ENCODE results near the gene ARAF.
"Not testable (repeated sequence)": the region's sequence is repeated elsewhere in the genome, so short reads cannot be mapped to it uniquely, and the experiment has no call there.

The ARAF gene

DNA sequence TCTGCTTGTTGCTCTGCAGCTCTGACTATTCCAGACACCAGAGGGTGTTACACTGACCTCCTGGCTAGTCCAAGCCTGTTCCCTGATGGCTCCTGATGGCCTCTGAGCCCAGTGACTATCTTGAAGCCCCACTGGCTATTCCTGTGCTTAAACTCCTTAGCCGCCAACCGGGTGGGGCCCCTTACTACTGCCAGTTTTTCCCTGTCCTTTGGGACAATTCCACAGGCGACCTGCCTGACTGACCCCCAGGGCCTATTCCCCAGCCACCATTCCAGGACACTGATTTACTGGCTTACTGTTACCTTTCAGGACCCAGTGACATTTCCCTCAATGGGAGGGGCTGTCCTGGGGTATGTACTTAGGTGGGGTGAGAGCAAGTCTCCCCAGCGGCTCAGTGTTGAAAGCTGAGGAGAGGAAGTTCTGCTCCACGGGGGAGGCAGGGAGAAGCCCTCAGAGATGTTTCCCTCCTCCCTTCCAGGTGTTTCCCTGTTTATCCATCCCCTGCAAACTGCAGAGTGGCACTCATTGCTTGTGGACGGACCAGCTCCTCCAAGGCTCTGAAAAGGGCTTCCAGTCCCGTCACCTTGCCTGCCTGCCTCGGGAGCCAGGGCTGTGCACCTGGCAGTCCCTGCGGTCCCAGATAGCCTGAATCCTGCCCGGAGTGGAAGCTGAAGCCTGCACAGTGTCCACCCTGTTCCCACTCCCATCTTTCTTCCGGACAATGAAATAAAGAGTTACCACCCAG, 25.2 kb downstream of the ARAF start:
- DNase-seq = no peak

GRCh38 chrX:47587091-47587891, 26.3 kb downstream of the ARAF start:
- no peak for DNase-seq

DNA sequence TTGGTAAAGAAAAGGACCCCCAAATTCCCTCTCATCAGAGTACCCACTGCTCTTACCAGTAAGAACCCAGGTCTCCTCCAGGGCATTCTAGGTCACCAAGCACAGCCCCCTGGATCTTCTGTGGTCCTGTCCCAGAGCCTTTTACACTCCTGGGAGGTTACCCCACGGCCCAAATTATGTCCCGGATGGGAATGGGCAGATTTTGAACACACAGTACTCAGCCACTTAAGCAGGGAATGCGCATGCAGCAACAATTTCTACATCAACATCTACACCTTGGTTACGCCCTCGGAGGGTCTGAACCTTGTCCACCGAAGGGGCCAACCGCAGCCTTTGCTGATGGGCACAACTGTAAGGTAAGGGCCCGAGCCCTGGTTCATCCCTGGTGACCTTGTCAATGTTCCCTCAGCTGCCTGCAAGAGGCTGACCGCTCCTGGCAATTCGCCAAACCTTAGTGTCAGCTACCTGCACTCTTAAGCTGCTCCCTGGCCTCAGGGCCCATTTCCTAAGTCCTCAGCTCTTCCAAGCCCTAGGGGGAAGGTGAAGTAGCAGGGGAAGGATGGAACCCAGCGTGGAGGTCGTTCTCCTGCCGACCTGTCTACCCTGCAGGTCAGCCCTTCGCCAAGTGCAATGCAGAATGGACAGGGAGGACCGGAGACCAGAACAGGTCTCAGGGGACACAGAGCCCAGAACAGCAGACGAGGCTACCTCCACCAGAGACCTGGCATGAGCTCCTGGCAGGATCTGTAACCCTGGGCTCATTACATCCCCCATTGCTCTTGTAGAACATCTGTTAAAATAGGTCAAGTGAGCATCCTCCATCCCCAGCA, 27.1 kb downstream of the ARAF start:
- DNase-seq = no peak

DNA sequence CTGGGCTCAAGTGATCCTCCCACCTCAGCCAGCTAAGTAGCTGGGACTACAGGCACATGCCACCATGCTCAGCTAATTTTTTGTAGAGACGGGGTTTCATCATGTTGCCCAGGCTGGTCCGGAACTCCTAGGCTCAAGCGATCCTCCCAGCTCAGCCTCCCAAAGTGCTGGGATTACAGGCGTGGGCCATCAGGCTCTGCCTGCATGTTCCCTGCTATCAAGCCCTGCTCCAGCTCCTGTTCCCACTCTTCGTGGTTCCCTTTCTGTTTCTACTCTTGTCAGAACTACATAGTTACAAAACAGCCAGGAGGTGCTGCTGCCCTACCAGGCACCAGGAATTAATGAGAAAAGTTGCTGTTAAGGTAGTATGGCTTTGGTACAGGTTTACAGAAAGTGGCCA, 30.0 kb downstream of the ARAF start:
- DNase-seq = no peak

DNA sequence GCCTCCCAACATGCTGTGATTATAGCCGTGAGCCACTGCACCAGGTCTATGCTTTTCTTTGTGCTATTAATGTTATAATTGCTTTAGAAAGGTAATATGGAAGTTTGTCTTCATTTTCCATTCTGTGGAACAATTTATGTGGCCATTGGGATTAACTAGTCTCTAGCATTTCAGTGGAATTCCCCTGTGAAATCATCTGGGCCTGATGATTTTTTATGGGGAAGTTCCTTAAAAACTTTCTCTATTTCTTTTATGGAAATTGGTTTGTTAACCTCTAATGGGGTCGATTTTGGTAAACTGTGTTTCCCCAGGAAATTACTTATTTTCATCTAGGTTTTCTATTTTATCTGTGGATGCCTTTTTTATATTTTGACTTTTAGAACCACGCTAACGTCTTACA, 32.5 kb downstream of the ARAF start:
- DNase-seq = no peak

DNA sequence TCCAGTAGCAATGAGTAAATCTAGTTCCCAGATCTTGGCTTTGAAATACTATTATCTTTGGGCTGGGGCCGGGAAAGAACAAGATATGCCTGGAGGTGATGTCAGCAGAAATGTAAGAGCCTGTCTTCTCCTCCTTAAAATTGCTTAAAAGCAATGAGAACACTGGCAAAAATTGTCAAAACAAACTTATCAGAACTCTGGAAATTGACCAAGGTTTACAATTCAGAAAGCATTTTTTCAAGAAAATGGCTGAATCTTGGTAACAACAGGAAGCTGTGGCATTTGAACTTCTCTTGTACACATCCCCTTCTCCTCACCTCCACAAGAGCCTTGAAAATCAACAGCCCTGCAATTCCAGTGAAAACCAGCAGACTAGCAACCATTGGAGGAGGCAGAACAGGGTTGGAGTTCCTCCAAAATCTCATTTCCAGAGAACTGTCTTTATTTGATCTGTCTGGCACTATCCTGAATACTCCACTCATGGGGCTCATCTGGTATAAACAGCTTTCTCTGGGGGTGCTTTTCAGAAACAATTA, 34.8 kb downstream of the ARAF start:
- DNase-seq = no peak

- peak; percentile 5 for DNase-seq
These were observed 35.3 kb downstream of the ARAF start for GRCh38 chrX:47596256-47596655.

DNA sequence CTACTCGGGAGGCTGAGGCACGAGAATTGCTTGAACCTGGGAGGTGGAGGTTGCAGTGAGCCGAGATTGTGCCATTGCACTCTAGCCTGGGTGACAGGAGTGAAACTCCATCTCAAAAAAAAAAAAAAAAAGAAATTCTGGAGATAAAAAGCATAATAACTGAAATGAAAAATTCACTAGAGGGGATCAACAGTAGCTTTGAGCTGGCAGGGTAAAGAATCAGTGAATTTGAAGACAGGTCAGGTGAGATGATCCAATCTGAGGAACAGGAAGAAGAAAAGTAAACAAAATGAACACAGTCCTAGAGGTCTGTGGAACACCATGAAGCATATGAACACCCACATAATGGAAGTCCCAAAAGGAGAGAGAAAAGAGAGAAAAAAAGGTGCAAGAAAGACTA, 36.2 kb downstream of the ARAF start:
- no peak for DNase-seq

- not testable (repeated sequence) for DNase-seq
These were observed 42.1 kb downstream of the ARAF start for GRCh38 chrX:47603125-47603524.

DNA sequence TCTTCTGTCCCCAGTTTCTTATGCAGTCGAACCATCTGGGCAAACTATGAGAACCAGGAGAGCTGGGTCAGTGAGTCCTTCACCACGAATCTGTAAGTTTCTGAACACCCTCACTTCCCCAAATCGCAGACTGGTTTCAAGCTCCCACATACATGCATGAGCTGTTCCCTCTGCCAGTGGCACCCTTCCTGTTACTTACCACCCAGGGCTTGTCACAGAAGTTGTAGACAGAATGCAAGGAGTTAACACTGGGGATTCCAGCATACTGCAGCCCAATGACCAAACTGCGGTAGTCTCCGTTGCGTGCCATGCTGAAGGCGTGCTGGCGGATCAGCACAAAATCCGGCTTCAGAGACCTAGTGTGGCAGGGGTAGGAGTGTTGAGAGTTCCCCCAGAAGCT, 44.0 kb downstream of the ARAF start:
- DNase-seq = no peak

GRCh38 chrX:47607091-47607490, 46.1 kb downstream of the ARAF start:
- DNase-seq = peak; percentile 61

GRCh38 chrX:47608130-47608810, 47.3 kb downstream of the ARAF start:
- DNase-seq = no peak

- DNase-seq = no peak
These were observed 49.5 kb downstream of the ARAF start for GRCh38 chrX:47610511-47610910.

- DNase-seq = no peak
These were observed 50.5 kb downstream of the ARAF start for GRCh38 chrX:47611489-47611888.

- no peak for DNase-seq
These were observed 50.9 kb downstream of the ARAF start for GRCh38 chrX:47611926-47612325.

DNA sequence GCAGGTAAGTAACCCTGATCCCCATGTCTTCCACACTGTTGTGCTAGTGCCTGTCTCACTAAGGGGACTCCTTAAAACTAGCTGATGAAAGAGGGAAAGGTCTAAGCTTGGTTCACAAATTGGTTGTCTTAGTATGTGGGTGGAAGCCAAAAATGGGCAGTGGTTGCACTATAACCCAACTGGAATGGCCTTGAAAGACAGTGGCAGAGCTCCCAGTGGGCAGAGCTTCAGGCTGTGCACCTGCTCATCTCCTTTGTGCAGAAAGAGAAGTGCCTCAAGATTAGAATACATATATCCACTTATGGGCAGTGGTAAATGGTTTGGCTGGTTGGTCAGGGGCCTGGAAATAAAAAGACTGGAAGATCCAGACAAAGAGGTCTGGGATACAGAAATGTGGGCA, 51.4 kb downstream of the ARAF start:
- DNase-seq = no peak

GRCh38 chrX:47613082-47613481, 52.1 kb downstream of the ARAF start:
- no peak for DNase-seq

DNA sequence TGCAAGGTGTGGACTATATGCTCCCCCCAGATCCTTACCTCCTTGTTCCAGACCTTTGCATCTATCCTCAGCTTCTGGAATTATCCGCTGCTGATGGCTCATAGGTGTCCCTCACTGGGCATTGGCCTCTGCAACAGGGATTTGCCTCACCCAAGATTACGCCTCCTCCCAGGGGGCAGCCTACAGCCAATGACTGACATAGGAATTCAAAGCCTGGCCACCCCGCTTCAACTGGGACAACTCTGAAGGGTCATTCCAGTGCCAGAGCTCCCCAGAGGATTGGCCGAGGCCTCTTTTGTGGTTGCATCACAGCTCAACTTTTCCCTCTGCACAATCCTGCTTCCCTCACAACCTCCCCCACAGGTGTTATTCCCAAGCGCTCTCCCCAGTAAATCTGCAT, 53.6 kb downstream of the ARAF start:
- DNase-seq = no peak

- DNase-seq = no peak
These were observed 58.0 kb downstream of the ARAF start for GRCh38 chrX:47618923-47619485.

- peak; percentile 67 for DNase-seq
These were observed 58.7 kb downstream of the ARAF start, which contains the start of gene SYN1 for GRCh38 chrX:47619486-47620302. TSS of gene SYN1 (minus strand) at chrX:47619857. CDS start at chrX:47619728, 129 bp downstream.

DNA sequence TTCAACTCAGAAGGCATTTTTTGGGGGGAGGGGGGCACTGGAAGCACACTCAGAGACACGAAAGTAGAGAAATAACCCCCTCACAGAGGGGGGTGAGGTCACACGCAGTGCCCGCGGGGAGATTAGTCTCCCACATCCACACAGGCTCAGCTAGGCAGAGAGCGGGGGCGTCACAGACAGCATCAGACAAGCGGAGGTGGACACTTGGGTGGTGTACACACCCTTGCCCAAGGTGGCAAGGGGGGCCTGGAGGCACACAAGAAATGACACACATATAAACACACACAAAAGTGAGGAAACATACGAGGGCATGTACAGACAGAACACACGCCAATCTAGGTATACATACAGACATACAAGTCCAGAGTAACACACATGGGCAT, 59.3 kb downstream of the ARAF start:
- no peak for DNase-seq

Measured in HCEC 1CT (cell line).